ENCODE measurements around the gene BATF2. TPM values are rescaled to one million over a fixed set of nuclear protein-coding genes. Genes with fewer than 3 reads are reported as not detected.

Gene BATF2
- total and polyA plus RNA-seq, 9 of the 15 experiments (the other 6 are each of a cell fraction or from before 2014, with no cell fraction given) = 1.7 to 8.9 (median 6.4) TPM

DNA sequence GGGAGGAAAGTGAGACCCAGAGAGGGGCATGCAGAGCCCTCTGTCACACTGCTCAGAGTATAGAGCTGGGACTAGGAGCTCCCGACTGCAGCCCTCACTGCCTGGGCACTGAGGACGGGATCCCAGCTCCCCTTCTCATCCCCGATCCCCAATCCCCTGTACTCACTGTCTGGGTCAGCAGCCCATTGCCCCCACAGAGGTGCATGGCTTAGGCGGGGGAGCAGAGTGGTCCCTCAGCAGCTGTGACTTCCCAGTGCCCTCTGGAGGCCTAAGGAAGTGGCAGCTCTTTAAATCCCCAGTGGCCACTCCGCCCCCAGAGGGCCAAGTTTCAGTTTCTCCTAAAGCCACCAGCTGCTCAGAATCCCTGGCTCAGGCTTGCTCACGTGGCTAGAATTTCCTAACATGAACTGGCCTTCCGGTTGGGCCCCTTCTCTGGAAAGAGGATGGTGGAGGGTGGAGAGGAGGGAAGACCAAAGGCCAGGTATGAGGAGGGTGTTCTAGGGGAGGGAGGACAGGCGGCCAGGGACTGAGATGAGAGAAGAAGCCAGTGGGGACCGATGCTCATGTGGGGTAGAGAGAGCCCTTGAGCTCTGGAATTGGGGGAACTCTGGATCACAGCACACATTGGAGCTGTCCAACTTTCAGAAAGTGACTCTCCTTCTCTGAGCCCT is at the start of gene BATF2 (continued):
- TF ChIP-seq, protein P1, sequence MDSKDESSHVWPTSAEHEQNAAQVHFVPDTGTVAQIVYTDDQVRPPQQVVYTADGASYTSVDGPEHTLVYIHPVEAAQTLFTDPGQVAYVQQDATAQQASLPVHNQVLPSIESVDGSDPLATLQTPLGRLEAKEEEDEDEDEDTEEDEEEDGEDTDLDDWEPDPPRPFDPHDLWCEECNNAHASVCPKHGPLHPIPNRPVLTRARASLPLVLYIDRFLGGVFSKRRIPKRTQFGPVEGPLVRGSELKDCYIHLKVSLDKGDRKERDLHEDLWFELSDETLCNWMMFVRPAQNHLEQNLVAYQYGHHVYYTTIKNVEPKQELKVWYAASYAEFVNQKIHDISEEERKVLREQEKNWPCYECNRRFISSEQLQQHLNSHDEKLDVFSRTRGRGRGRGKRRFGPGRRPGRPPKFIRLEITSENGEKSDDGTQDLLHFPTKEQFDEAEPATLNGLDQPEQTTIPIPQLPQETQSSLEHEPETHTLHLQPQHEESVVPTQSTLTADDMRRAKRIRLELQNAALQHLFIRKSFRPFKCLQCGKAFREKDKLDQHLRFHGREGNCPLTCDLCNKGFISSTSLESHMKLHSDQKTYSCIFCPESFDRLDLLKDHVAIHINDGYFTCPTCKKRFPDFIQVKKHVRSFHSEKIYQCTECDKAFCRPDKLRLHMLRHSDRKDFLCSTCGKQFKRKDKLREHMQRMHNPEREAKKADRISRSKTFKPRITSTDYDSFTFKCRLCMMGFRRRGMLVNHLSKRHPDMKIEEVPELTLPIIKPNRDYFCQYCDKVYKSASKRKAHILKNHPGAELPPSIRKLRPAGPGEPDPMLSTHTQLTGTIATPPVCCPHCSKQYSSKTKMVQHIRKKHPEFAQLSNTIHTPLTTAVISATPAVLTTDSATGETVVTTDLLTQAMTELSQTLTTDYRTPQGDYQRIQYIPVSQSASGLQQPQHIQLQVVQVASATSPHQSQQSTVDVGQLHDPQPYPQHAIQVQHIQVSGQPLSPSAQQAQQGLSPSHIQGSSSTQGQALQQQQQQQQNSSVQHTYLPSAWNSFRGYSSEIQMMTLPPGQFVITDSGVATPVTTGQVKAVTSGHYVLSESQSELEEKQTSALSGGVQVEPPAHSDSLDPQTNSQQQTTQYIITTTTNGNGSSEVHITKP (IDR thresholded peaks at IDR 0.05; ENCODE audit: partially characterized antibody) = peak; percentile 77
- TF ChIP-seq, protein P2, sequence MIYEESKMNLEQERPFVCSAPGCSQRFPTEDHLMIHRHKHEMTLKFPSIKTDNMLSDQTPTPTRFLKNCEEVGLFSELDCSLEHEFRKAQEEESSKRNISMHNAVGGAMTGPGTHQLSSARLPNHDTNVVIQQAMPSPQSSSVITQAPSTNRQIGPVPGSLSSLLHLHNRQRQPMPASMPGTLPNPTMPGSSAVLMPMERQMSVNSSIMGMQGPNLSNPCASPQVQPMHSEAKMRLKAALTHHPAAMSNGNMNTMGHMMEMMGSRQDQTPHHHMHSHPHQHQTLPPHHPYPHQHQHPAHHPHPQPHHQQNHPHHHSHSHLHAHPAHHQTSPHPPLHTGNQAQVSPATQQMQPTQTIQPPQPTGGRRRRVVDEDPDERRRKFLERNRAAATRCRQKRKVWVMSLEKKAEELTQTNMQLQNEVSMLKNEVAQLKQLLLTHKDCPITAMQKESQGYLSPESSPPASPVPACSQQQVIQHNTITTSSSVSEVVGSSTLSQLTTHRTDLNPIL (CRISPR knock-in tag; IDR thresholded peaks at IDR 0.05) = no peak
- TF ChIP-seq ARID2 (IDR thresholded peaks at IDR 0.05) (peak; percentile 54; the same call in 1 of the 2 replicates), KLF10 (CRISPR knock-in tag; IDR thresholded peaks at IDR 0.05) (no peak), CHD4 (IDR thresholded peaks at IDR 0.05; ENCODE audit: insufficient read depth, insufficient replicate concordance, low read depth, low read length, poor library complexity, severe bottlenecking) (no peak), MTA3 (IDR thresholded peaks at IDR 0.05; ENCODE audit: borderline replicate concordance) (0 out of 2 replicates have a peak, but pooled peaks have one; percentile 80), SAP30 (IDR thresholded peaks at IDR 0.05; ENCODE audit: borderline replicate concordance, insufficient read depth, low read depth, low read length, poor library complexity, severe bottlenecking) (peak; percentile 55), ZNF79 (CRISPR knock-in tag; IDR thresholded peaks at IDR 0.05; ENCODE audit: low read depth) (no peak), CAMTA2 (CRISPR knock-in tag; conservative IDR thresholded peaks at IDR 0.05) (no peak)
- TF ChIP-seq, protein P3, sequence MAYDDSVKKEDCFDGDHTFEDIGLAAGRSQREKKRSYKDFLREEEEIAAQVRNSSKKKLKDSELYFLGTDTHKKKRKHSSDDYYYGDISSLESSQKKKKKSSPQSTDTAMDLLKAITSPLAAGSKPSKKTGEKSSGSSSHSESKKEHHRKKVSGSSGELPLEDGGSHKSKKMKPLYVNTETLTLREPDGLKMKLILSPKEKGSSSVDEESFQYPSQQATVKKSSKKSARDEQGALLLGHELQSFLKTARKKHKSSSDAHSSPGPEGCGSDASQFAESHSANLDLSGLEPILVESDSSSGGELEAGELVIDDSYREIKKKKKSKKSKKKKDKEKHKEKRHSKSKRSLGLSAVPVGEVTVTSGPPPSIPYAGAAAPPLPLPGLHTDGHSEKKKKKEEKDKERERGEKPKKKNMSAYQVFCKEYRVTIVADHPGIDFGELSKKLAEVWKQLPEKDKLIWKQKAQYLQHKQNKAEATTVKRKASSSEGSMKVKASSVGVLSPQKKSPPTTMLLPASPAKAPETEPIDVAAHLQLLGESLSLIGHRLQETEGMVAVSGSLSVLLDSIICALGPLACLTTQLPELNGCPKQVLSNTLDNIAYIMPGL (CRISPR knock-in tag; IDR thresholded peaks at IDR 0.05) = peak; percentile 88; the same call in 1 of the 2 replicates
- TF ChIP-seq, protein P4, sequence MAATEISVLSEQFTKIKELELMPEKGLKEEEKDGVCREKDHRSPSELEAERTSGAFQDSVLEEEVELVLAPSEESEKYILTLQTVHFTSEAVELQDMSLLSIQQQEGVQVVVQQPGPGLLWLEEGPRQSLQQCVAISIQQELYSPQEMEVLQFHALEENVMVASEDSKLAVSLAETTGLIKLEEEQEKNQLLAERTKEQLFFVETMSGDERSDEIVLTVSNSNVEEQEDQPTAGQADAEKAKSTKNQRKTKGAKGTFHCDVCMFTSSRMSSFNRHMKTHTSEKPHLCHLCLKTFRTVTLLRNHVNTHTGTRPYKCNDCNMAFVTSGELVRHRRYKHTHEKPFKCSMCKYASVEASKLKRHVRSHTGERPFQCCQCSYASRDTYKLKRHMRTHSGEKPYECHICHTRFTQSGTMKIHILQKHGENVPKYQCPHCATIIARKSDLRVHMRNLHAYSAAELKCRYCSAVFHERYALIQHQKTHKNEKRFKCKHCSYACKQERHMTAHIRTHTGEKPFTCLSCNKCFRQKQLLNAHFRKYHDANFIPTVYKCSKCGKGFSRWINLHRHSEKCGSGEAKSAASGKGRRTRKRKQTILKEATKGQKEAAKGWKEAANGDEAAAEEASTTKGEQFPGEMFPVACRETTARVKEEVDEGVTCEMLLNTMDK (IDR thresholded peaks at IDR 0.05; ENCODE audit: borderline replicate concordance, insufficient read depth, low read depth, low read length, poor library complexity, severe bottlenecking) = peak; percentile 78
- TF ChIP-seq, protein P5, sequence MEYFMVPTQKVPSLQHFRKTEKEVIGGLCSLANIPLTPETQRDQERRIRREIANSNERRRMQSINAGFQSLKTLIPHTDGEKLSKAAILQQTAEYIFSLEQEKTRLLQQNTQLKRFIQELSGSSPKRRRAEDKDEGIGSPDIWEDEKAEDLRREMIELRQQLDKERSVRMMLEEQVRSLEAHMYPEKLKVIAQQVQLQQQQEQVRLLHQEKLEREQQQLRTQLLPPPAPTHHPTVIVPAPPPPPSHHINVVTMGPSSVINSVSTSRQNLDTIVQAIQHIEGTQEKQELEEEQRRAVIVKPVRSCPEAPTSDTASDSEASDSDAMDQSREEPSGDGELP (CRISPR knock-in tag; IDR thresholded peaks at IDR 0.05; ENCODE audit: borderline replicate concordance) = peak; percentile 99
- TF ChIP-seq, protein P6, sequence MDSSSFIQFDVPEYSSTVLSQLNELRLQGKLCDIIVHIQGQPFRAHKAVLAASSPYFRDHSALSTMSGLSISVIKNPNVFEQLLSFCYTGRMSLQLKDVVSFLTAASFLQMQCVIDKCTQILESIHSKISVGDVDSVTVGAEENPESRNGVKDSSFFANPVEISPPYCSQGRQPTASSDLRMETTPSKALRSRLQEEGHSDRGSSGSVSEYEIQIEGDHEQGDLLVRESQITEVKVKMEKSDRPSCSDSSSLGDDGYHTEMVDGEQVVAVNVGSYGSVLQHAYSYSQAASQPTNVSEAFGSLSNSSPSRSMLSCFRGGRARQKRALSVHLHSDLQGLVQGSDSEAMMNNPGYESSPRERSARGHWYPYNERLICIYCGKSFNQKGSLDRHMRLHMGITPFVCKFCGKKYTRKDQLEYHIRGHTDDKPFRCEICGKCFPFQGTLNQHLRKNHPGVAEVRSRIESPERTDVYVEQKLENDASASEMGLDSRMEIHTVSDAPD (CRISPR knock-in tag; IDR thresholded peaks at IDR 0.05) = no peak
